ENCODE measurements around the gene PAM. TPM values are rescaled to one million over a fixed set of nuclear protein-coding genes. Genes with fewer than 3 reads are reported as not detected.

PAM gene
- total RNA-seq, 1 experiment from 2014 or later: 131 TPM

DNA sequence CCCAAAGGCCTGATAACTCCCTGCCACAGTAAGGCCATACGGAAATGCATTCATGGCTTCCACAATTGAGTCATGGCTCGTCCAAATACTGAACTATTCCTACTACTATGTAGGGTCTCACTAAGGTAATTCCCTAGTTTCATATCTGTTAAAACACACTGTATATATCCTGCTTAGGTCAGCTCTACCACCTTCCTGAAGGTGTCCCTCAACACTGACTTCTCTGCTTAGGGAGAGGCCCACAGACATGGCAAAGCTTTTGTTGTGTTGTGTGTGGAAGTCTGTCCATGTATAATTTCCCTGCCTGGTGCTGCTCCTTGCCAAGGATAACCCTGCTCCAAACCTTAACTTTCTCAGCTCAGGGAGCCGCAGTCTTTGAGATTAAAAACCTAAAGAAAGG lies 304.4 kb downstream of the PAM start:
- intact Hi-C loops (cut with micrococcal nuclease; ENCODE audit: unreplicated experiment): no loop called here
- ChIA-PET CTCF (no interaction called here), POLR2A (no interaction called here)
- Histone ChIP-seq H3K27ac (ENCODE audit: low read length) (no peak overlapping the region), H3K27me3 (ENCODE audit: control insufficient read depth, insufficient read depth, low read length) (no peaks in the 10 kb centered on the region), H3K4me1 (ENCODE audit: control insufficient read depth, insufficient read depth, low read length) (no peaks in the 10 kb centered on the region), H3K36me3 (ENCODE audit: control insufficient read depth, insufficient read depth, low read length) (no peaks in the 10 kb centered on the region), H3K9me3 (ENCODE audit: control insufficient read depth, insufficient read depth, low read depth, low read length) (no peaks in the 10 kb centered on the region), H3K4me3 (ENCODE audit: low read depth in 2 of 2, low read length in 2 of 2) (no peak overlapping the region)
- in situ Hi-C loops (cut with HindIII; ENCODE audit: low pct_unique_long_range_greater_than_20kb, low sequenced_read_pairs): no loop called here
- TF ChIP-seq CTCF (IDR thresholded peaks at IDR 0.05): no peak
- TF ChIP-seq, protein P1, sequence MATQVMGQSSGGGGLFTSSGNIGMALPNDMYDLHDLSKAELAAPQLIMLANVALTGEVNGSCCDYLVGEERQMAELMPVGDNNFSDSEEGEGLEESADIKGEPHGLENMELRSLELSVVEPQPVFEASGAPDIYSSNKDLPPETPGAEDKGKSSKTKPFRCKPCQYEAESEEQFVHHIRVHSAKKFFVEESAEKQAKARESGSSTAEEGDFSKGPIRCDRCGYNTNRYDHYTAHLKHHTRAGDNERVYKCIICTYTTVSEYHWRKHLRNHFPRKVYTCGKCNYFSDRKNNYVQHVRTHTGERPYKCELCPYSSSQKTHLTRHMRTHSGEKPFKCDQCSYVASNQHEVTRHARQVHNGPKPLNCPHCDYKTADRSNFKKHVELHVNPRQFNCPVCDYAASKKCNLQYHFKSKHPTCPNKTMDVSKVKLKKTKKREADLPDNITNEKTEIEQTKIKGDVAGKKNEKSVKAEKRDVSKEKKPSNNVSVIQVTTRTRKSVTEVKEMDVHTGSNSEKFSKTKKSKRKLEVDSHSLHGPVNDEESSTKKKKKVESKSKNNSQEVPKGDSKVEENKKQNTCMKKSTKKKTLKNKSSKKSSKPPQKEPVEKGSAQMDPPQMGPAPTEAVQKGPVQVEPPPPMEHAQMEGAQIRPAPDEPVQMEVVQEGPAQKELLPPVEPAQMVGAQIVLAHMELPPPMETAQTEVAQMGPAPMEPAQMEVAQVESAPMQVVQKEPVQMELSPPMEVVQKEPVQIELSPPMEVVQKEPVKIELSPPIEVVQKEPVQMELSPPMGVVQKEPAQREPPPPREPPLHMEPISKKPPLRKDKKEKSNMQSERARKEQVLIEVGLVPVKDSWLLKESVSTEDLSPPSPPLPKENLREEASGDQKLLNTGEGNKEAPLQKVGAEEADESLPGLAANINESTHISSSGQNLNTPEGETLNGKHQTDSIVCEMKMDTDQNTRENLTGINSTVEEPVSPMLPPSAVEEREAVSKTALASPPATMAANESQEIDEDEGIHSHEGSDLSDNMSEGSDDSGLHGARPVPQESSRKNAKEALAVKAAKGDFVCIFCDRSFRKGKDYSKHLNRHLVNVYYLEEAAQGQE (IDR thresholded peaks at IDR 0.05; ENCODE audit: insufficient read depth in 1 of 2, low read depth in 2 of 2, low read length in 1 of 2): no peak
- TF ChIP-seq SIN3A (IDR thresholded peaks at IDR 0.05; ENCODE audit: borderline replicate concordance, insufficient read depth, low read depth, low read length): no peak
- TF ChIP-seq POLR2AphosphoS5 (IDR thresholded peaks at IDR 0.05; ENCODE audit: low read depth, low read length): no peak
- TF ChIP-seq TCF7L2 (IDR thresholded peaks at IDR 0.05; ENCODE audit: low read depth, low read length): no peak
- no TSS peak for BruUV-seq (replicated peaks)
- DNase-seq (ENCODE audit: low read depth, low spot score) (no peak), ATAC-seq (no peak)

DNA sequence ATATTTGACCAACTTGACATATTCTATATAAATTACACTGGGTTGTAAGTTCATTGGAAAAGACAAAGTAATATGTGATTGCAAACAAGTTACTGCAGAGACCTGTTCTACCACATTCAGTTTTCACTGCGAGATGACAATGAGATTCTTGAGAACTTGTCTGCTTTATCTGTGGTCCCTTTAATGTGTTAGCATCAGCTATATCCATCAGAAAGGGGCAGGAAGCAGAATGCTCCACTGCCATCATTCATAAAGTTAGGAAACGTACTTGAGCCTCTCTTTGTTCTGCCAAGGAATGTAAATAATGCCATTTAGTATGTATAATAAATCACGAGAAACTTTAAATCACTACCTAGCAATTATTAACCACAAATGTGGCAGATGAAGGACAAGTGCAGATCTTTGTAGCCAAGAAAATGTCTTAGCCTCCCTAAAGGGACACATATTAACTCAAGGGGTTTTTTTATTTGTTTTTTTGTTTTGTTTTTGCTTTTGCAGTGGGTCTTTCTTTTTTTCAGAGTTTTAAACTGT lies 305.4 kb downstream of the PAM start:
- no peak overlapping the region for H3K4me3 ChIP-seq (ENCODE audit: low read depth in 2 of 2, low read length in 2 of 2)
- no TSS peak for BruUV-seq (replicated peaks)
- intact Hi-C loops (cut with micrococcal nuclease; ENCODE audit: unreplicated experiment) (no loop called here), in situ Hi-C loops (cut with HindIII; ENCODE audit: low pct_unique_long_range_greater_than_20kb, low sequenced_read_pairs) (no loop called here)
- CTCF ChIA-PET: no interaction called here
- POLR2A ChIA-PET: no interaction called here
- TF ChIP-seq CTCF (IDR thresholded peaks at IDR 0.05) (no peak), SIN3A (IDR thresholded peaks at IDR 0.05; ENCODE audit: borderline replicate concordance, insufficient read depth, low read depth, low read length) (no peak), POLR2AphosphoS5 (IDR thresholded peaks at IDR 0.05; ENCODE audit: low read depth, low read length) (no peak), TCF7L2 (IDR thresholded peaks at IDR 0.05; ENCODE audit: low read depth, low read length) (no peak)
- TF ChIP-seq, protein P1 (IDR thresholded peaks at IDR 0.05; ENCODE audit: insufficient read depth in 1 of 2, low read depth in 2 of 2, low read length in 1 of 2): no peak
- no peak for ATAC-seq
- no peak overlapping the region for H3K27ac ChIP-seq (ENCODE audit: low read length)
- H3K27me3 ChIP-seq (ENCODE audit: control insufficient read depth, insufficient read depth, low read length): no peaks in the 10 kb centered on the region
- H3K9me3 ChIP-seq (ENCODE audit: control insufficient read depth, insufficient read depth, low read depth, low read length): no peaks in the 10 kb centered on the region
- no peaks in the 10 kb centered on the region for H3K4me1 ChIP-seq (ENCODE audit: control insufficient read depth, insufficient read depth, low read length)
- no peak for DNase-seq (ENCODE audit: low read depth, low spot score)
- no peaks in the 10 kb centered on the region for H3K36me3 ChIP-seq (ENCODE audit: control insufficient read depth, insufficient read depth, low read length)

Data from Panc1 (cell line).